PC-3 (cell line): ENCODE data around the gene THAP7.

Experiments
- EZH2phosphoT487 ChIP-seq: fragments of 300-600 bp; sonication (generic); IDR thresholded peaks from 2 replicates; pipeline ENCODE4 v1.6.1; 2018; ENCODE audit warnings: mild to moderate bottlenecking, antibody characterized with exemption, low read length, borderline replicate concordance
- TF ChIP-seq, protein P1 (sequence below): fragments of 300-600 bp; sonication (generic); conservative IDR thresholded peaks from 2 replicates; pipeline ENCODE4 v1.5.1; 2017; ENCODE audit warnings: antibody characterized with exemption, low read depth, mild to moderate bottlenecking, low read length

GRCh38 chr22:20977516-20978170 is 24.3 kb downstream of the THAP7 start:
- TF ChIP-seq, protein P1, sequence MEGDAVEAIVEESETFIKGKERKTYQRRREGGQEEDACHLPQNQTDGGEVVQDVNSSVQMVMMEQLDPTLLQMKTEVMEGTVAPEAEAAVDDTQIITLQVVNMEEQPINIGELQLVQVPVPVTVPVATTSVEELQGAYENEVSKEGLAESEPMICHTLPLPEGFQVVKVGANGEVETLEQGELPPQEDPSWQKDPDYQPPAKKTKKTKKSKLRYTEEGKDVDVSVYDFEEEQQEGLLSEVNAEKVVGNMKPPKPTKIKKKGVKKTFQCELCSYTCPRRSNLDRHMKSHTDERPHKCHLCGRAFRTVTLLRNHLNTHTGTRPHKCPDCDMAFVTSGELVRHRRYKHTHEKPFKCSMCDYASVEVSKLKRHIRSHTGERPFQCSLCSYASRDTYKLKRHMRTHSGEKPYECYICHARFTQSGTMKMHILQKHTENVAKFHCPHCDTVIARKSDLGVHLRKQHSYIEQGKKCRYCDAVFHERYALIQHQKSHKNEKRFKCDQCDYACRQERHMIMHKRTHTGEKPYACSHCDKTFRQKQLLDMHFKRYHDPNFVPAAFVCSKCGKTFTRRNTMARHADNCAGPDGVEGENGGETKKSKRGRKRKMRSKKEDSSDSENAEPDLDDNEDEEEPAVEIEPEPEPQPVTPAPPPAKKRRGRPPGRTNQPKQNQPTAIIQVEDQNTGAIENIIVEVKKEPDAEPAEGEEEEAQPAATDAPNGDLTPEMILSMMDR = no peak
- TF ChIP-seq EZH2phosphoT487 = no peak
